Central memory CD8-positive, alpha-beta T cell (primary cell): ENCODE data around the gene SRSF12.
A peak's percentile ranks its signal among the peaks of the same experiment; 100 is the strongest.
"Not testable (repeated sequence)": the region's sequence is repeated elsewhere in the genome, so short reads cannot be mapped to it uniquely, and the experiment has no call there.

Source experiments
- ATAC-seq: fragments of 150-1000 bp; cut with Tn5 transposase; replicated peaks from 2 replicates; pipeline ENCODE4 v1.10.0; 2022; ENCODE audit warnings: mild to moderate bottlenecking, moderate FRiP score, moderate number of reproducible peaks; ENCODE audit not compliant: poor library complexity, severe bottlenecking; ENCODE audit errors: extremely low read depth
- DNase-seq, 2 donors: peaks; one replicate each; pipeline ENCODE4 v3.0.0; 2021; ENCODE audit warnings: low spot score in 2 of 2
- H3K27ac Mint-ChIP-seq: one replicate; pipeline ENCODE4 v1.8.0; 2022; ENCODE audit warnings: low read depth, mild to moderate bottlenecking, moderate library complexity, mixed read lengths
- H3K27me3 Mint-ChIP-seq: one replicate; pipeline ENCODE4 v1.8.0; 2022; ENCODE audit warnings: mixed read lengths
- H3K36me3 Mint-ChIP-seq: one replicate; pipeline ENCODE4 v1.8.0; 2022; ENCODE audit warnings: mild to moderate bottlenecking, moderate library complexity, mixed read lengths; ENCODE audit not compliant: insufficient read depth
- H3K4me1 Mint-ChIP-seq: one replicate; pipeline ENCODE4 v1.8.0; 2022; ENCODE audit warnings: mixed read lengths
- H3K4me3 Mint-ChIP-seq: one replicate; pipeline ENCODE4 v1.8.0; 2022; ENCODE audit warnings: mild to moderate bottlenecking, moderate library complexity, mixed read lengths
- H3K9me3 Mint-ChIP-seq: one replicate; pipeline ENCODE4 v1.8.0; 2022; ENCODE audit warnings: mixed read lengths

SRSF12 gene

GRCh38 chr6:89140347-89141156 is 22.7 kb upstream of the SRSF12 start:
- DNase-seq (no peak), ATAC-seq (no peak)
- Mint-ChIP-seq H3K4me1 (peaks cover 8% of the 10 kb centered on the region), H3K36me3 (peaks cover 1% of the 10 kb centered on the region), H3K27ac (no peak overlapping the region), H3K27me3 (no peaks in the 10 kb centered on the region), H3K4me3 (no peak overlapping the region), H3K9me3 (no peaks in the 10 kb centered on the region)

GRCh38 chr6:89139509-89140346 is 21.9 kb upstream of the SRSF12 start:
- Mint-ChIP-seq H3K9me3 (no peaks in the 10 kb centered on the region), H3K27me3 (no peaks in the 10 kb centered on the region), H3K27ac (no peak overlapping the region), H3K4me3 (no peak overlapping the region), H3K4me1 (peaks cover 4% of the 10 kb centered on the region), H3K36me3 (no peaks in the 10 kb centered on the region)
- ATAC-seq (no peak), DNase-seq (no peak)

GRCh38 chr6:89138173-89138572 is 20.3 kb upstream of the SRSF12 start:
- no peaks in the 10 kb centered on the region for H3K36me3 Mint-ChIP-seq
- H3K9me3 Mint-ChIP-seq = no peaks in the 10 kb centered on the region
- no peak overlapping the region for H3K27ac Mint-ChIP-seq
- DNase-seq = no peak
- H3K4me1 Mint-ChIP-seq = no peaks in the 10 kb centered on the region
- H3K4me3 Mint-ChIP-seq = no peak overlapping the region
- no peaks in the 10 kb centered on the region for H3K27me3 Mint-ChIP-seq
- no peak for ATAC-seq

- Mint-ChIP-seq H3K4me3 (no peak overlapping the region), H3K27ac (no peak overlapping the region), H3K4me1 (no peaks in the 10 kb centered on the region), H3K36me3 (peaks cover 2% of the 10 kb centered on the region), H3K27me3 (no peaks in the 10 kb centered on the region), H3K9me3 (no peaks in the 10 kb centered on the region)
- no peak for DNase-seq
- no peak for ATAC-seq
Measured at GRCh38 chr6:89134723-89135122, 16.9 kb upstream of the SRSF12 start.

- Mint-ChIP-seq H3K27me3 (no peaks in the 10 kb centered on the region), H3K4me1 (no peaks in the 10 kb centered on the region), H3K4me3 (no peak overlapping the region), H3K36me3 (peaks cover 2% of the 10 kb centered on the region), H3K9me3 (no peaks in the 10 kb centered on the region), H3K27ac (no peak overlapping the region)
- no peak for ATAC-seq
- DNase-seq = no peak
Measured at GRCh38 chr6:89133981-89134380, 16.1 kb upstream of the SRSF12 start.

- Mint-ChIP-seq H3K36me3 (peaks cover 2% of the 10 kb centered on the region), H3K4me3 (no peak overlapping the region), H3K27ac (no peak overlapping the region), H3K9me3 (peaks cover 5% of the 10 kb centered on the region), H3K4me1 (no peaks in the 10 kb centered on the region), H3K27me3 (no peaks in the 10 kb centered on the region)
- DNase-seq (no peak), ATAC-seq (no peak)
Measured at GRCh38 chr6:89132057-89132456, 14.2 kb upstream of the SRSF12 start.

- DNase-seq (no peak), ATAC-seq (no peak)
- peaks cover 2% of the 10 kb centered on the region for H3K36me3 Mint-ChIP-seq
- H3K27ac Mint-ChIP-seq = no peak overlapping the region
- no peak overlapping the region for H3K4me3 Mint-ChIP-seq
- no peaks in the 10 kb centered on the region for H3K27me3 Mint-ChIP-seq
- no peaks in the 10 kb centered on the region for H3K4me1 Mint-ChIP-seq
- peaks cover 5% of the 10 kb centered on the region for H3K9me3 Mint-ChIP-seq
Measured at GRCh38 chr6:89131599-89131998, 13.7 kb upstream of the SRSF12 start.

GRCh38 chr6:89128256-89128671 is 10.4 kb upstream of the SRSF12 start:
- not testable (repeated sequence) for H3K4me1 Mint-ChIP-seq, H3K27ac Mint-ChIP-seq, H3K9me3 Mint-ChIP-seq, H3K4me3 Mint-ChIP-seq, H3K27me3 Mint-ChIP-seq, H3K36me3 Mint-ChIP-seq, ATAC-seq, DNase-seq

- DNase-seq (no peak), ATAC-seq (no peak)
- Mint-ChIP-seq H3K9me3 (no peaks in the 10 kb centered on the region), H3K27me3 (no peaks in the 10 kb centered on the region), H3K4me1 (no peaks in the 10 kb centered on the region), H3K36me3 (no peaks in the 10 kb centered on the region), H3K4me3 (no peak overlapping the region), H3K27ac (no peak overlapping the region)
Measured at GRCh38 chr6:89122625-89123024, 4.8 kb upstream of the SRSF12 start.

GRCh38 chr6:89121934-89122333 is 4.1 kb upstream of the SRSF12 start:
- ATAC-seq = no peak
- H3K4me3 Mint-ChIP-seq = no peak overlapping the region
- DNase-seq = no peak
- peaks cover 4% of the 10 kb centered on the region for H3K4me1 Mint-ChIP-seq
- no peaks in the 10 kb centered on the region for H3K9me3 Mint-ChIP-seq
- H3K27me3 Mint-ChIP-seq = no peaks in the 10 kb centered on the region
- no peaks in the 10 kb centered on the region for H3K36me3 Mint-ChIP-seq
- H3K27ac Mint-ChIP-seq = no peak overlapping the region

GRCh38 chr6:89120371-89120770 is 2.5 kb upstream of the SRSF12 start:
- Mint-ChIP-seq H3K4me3 (no peak overlapping the region), H3K27ac (no peak overlapping the region), H3K27me3 (no peaks in the 10 kb centered on the region), H3K36me3 (no peaks in the 10 kb centered on the region), H3K4me1 (peaks cover 7% of the 10 kb centered on the region), H3K9me3 (no peaks in the 10 kb centered on the region)
- no peak for ATAC-seq
- DNase-seq = no peak

- DNase-seq (no peak), ATAC-seq (no peak)
- H3K36me3 Mint-ChIP-seq = no peaks in the 10 kb centered on the region
- H3K4me1 Mint-ChIP-seq = peaks cover 7% of the 10 kb centered on the region
- H3K27me3 Mint-ChIP-seq = no peaks in the 10 kb centered on the region
- no peak overlapping the region for H3K27ac Mint-ChIP-seq
- H3K9me3 Mint-ChIP-seq = no peaks in the 10 kb centered on the region
- peak overlapping the region; percentile 86 for H3K4me3 Mint-ChIP-seq
Measured at GRCh38 chr6:89118931-89119330, 1.1 kb upstream of the SRSF12 start.

- Mint-ChIP-seq H3K9me3 (no peaks in the 10 kb centered on the region), H3K36me3 (no peaks in the 10 kb centered on the region), H3K27ac (no peak overlapping the region), H3K27me3 (no peaks in the 10 kb centered on the region), H3K4me3 (peak overlapping the region; percentile 86), H3K4me1 (peaks cover 7% of the 10 kb centered on the region)
- ATAC-seq (no peak), DNase-seq (no peak)
Measured at GRCh38 chr6:89116702-89117101, 1.2 kb downstream of the SRSF12 start.
